ENCODE measurements around the gene FOXD4L3. TPM values are rescaled to one million over a fixed set of nuclear protein-coding genes. Genes with fewer than 3 reads are reported as not detected.

The FOXD4L3 gene
- total RNA-seq, result 0.49 TPM in 1 of 2 replicates, not detected in the other

DNA sequence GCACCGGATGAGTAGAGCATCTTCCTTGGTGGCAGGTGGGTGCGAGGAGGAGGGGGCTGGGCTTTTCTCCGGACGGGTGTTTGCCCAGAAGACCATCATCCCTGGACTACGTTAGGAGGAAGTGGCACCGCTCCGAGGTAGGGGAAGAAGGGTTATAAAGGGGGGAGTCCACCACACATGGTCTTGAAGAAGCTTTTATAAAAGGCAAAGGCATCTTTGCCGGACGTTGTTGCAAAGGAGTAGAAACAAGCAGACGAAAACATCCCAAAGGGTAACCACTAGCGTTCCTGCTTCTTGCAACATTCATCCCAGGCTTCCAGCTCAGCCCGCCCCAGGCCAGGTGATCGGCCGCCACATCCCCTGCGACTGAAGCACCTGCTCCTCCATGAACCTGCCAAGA, at the start of gene FOXD4L3:
FOXD4L3 (plus strand) TSS at position 301 of the 400 bp plus-strand sequence; CDS start at position 386, 85 bp downstream.

Other genes starting within 250 kb of the FOXD4L3 start
- 11.4 and 15.6 TPM in 2 replicates for gene ZNG1C, start 60.9 kb upstream of the FOXD4L3 start, total RNA-seq
- gene PGM5, start 53.7 kb downstream of the FOXD4L3 start, total RNA-seq, result 0.85 and 4.9 TPM in 2 replicates
- not detected in 2 replicates for gene TMEM252, start 238.0 kb downstream of the FOXD4L3 start, total RNA-seq

All from hair follicle dermal papilla cell (primary cell).